ENCODE results near the gene ZIC1.
A peak's percentile ranks its signal among the peaks of the same experiment; 100 is the strongest.

ZIC1 gene

GRCh38 chr3:147409143-147410115 is at the start of gene ZIC1:
Gene ZIC1 (plus strand): TSS chr3:147409365. CDS start chr3:147410113, 748 bp downstream.
- DNase-seq (ENCODE audit: low spot score) = peak; percentile 87

GRCh38 chr3:147360051-147360439 is 49.1 kb upstream of the ZIC1 start:
- DNase-seq (ENCODE audit: low spot score) = no peak

- DNase-seq (ENCODE audit: low spot score) = peak; percentile 61
Measured at GRCh38 chr3:147360646-147361453, 48.3 kb upstream of the ZIC1 start.

- DNase-seq (ENCODE audit: low spot score) = peak; percentile 85
Measured at GRCh38 chr3:147361454-147362420, 47.4 kb upstream of the ZIC1 start.

- no peak for DNase-seq (ENCODE audit: low spot score)
Measured at GRCh38 chr3:147364771-147365170, 44.4 kb upstream of the ZIC1 start.

GRCh38 chr3:147365196-147366115 is 43.7 kb upstream of the ZIC1 start:
- DNase-seq (ENCODE audit: low spot score) = no peak

GRCh38 chr3:147367676-147368075 is 41.5 kb upstream of the ZIC1 start:
- no peak for DNase-seq (ENCODE audit: low spot score)

GRCh38 chr3:147368151-147368550 is 41.0 kb upstream of the ZIC1 start:
- DNase-seq (ENCODE audit: low spot score) = no peak

GRCh38 chr3:147368561-147369221 is 40.5 kb upstream of the ZIC1 start:
- no peak for DNase-seq (ENCODE audit: low spot score)

GRCh38 chr3:147369231-147369630 is 39.9 kb upstream of the ZIC1 start:
- DNase-seq (ENCODE audit: low spot score) = no peak

GRCh38 chr3:147369661-147370123 is 39.5 kb upstream of the ZIC1 start:
- DNase-seq (ENCODE audit: low spot score) = peak; percentile 65

GRCh38 chr3:147370349-147370748 is 38.8 kb upstream of the ZIC1 start:
- DNase-seq (ENCODE audit: low spot score) = no peak

GRCh38 chr3:147371140-147371539 is 38.0 kb upstream of the ZIC1 start:
- no peak for DNase-seq (ENCODE audit: low spot score)

GRCh38 chr3:147371771-147372340 is 37.3 kb upstream of the ZIC1 start:
- DNase-seq (ENCODE audit: low spot score) = no peak

- DNase-seq (ENCODE audit: low spot score) = no peak
Measured at GRCh38 chr3:147372525-147373027, 36.6 kb upstream of the ZIC1 start.

GRCh38 chr3:147373301-147373700 is 35.9 kb upstream of the ZIC1 start:
- DNase-seq (ENCODE audit: low spot score) = no peak

GRCh38 chr3:147377412-147378367 is 31.5 kb upstream of the ZIC1 start:
- peak; percentile 79 for DNase-seq (ENCODE audit: low spot score)

GRCh38 chr3:147379651-147380050 is 29.5 kb upstream of the ZIC1 start:
- DNase-seq (ENCODE audit: low spot score) = peak; percentile 30

Measured in ecto neural progenitor cell (in vitro differentiated cells).